ENCODE measurements around the gene MITD1. TPM values are rescaled to one million over a fixed set of nuclear protein-coding genes. Genes with fewer than 3 reads are reported as not detected.
A peak's percentile ranks its signal among the peaks of the same experiment; 100 is the strongest.

MITD1 gene
- total and polyA plus RNA-seq, 2 of the 13 experiments (the other 11 are each of a cell fraction or from before 2014, with no cell fraction given): 17.8 to 43.7 TPM

DNA sequence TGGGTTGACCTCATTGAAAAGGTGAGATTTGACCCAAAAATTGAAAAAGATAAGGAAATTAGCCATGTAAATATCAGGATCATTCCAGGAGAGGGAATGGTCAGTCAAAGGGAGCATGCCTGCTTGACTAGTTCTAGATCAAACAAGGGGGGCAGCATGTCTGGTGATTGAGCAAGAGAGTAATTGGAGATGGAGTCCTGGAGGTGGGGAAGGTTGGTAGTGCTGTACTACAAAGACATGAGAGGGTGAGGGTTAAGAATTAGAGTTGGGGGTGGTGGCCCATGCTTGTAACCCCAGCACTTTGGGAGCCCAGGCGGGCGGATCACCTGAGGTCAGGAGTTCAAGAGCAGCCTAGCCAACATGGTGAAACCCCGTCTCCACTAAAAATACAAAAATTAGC lies 2.2 kb upstream of the MITD1 start (continued):
- TF ChIP-seq, protein P1, sequence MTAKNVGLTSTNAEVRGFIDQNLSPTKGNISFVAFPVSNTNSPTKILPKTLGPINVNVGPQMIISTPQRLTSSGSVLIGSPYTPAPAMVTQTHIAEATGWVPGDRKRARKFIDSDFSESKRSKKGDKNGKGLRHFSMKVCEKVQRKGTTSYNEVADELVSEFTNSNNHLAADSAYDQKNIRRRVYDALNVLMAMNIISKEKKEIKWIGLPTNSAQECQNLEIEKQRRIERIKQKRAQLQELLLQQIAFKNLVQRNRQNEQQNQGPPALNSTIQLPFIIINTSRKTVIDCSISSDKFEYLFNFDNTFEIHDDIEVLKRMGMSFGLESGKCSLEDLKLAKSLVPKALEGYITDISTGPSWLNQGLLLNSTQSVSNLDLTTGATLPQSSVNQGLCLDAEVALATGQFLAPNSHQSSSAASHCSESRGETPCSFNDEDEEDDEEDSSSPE (CRISPR knock-in tag; IDR thresholded peaks at IDR 0.05): no peak
- TF ChIP-seq, protein P2, sequence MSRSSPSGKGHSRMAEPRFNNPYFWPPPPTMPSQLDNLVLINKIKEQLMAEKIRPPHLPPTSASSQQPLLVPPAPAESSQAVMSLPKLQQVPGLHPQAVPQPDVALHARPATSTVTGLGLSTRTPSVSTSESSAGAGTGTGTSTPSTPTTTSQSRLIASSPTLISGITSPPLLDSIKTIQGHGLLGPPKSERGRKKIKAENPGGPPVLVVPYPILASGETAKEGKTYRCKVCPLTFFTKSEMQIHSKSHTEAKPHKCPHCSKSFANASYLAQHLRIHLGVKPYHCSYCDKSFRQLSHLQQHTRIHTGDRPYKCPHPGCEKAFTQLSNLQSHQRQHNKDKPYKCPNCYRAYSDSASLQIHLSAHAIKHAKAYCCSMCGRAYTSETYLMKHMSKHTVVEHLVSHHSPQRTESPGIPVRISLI (CRISPR knock-in tag; IDR thresholded peaks at IDR 0.05; ENCODE audit: borderline replicate concordance): no peak
- 0 out of 2 replicates have a peak, but pooled peaks have one; percentile 47 for TF ChIP-seq JUNB (CRISPR knock-in tag; IDR thresholded peaks at IDR 0.05; ENCODE audit: borderline replicate concordance)
- TF ChIP-seq ISX (CRISPR knock-in tag; conservative IDR thresholded peaks at IDR 0.05): no peak
- TF ChIP-seq TEAD3 (CRISPR knock-in tag; optimal IDR thresholded peaks at IDR 0.05; ENCODE audit: borderline replicate concordance): peak; percentile 75
- no peak for TF ChIP-seq HNF4G (IDR thresholded peaks at IDR 0.05; ENCODE audit: borderline replicate concordance, low read depth, low read length)
- no peak for TF ChIP-seq HNF4G (CRISPR knock-in tag; IDR thresholded peaks at IDR 0.05; ENCODE audit: borderline replicate concordance, low read depth)
- TF ChIP-seq TP53 (CRISPR knock-in tag; conservative IDR thresholded peaks at IDR 0.05): no peak
- no peak for TF ChIP-seq ZNF549 (CRISPR knock-in tag; IDR thresholded peaks at IDR 0.05)
- TF ChIP-seq, protein P3, sequence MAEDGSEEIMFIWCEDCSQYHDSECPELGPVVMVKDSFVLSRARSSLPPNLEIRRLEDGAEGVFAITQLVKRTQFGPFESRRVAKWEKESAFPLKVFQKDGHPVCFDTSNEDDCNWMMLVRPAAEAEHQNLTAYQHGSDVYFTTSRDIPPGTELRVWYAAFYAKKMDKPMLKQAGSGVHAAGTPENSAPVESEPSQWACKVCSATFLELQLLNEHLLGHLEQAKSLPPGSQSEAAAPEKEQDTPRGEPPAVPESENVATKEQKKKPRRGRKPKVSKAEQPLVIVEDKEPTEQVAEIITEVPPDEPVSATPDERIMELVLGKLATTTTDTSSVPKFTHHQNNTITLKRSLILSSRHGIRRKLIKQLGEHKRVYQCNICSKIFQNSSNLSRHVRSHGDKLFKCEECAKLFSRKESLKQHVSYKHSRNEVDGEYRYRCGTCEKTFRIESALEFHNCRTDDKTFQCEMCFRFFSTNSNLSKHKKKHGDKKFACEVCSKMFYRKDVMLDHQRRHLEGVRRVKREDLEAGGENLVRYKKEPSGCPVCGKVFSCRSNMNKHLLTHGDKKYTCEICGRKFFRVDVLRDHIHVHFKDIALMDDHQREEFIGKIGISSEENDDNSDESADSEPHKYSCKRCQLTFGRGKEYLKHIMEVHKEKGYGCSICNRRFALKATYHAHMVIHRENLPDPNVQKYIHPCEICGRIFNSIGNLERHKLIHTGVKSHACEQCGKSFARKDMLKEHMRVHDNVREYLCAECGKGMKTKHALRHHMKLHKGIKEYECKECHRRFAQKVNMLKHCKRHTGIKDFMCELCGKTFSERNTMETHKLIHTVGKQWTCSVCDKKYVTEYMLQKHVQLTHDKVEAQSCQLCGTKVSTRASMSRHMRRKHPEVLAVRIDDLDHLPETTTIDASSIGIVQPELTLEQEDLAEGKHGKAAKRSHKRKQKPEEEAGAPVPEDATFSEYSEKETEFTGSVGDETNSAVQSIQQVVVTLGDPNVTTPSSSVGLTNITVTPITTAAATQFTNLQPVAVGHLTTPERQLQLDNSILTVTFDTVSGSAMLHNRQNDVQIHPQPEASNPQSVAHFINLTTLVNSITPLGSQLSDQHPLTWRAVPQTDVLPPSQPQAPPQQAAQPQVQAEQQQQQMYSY (CRISPR knock-in tag; IDR thresholded peaks at IDR 0.05): no peak
- TF ChIP-seq ZIK1 (CRISPR knock-in tag; IDR thresholded peaks at IDR 0.05; ENCODE audit: borderline replicate concordance, low read depth): no peak
- 0 out of 2 replicates have a peak, but pooled peaks have one; percentile 29 for TF ChIP-seq ELF4 (CRISPR knock-in tag; IDR thresholded peaks at IDR 0.05; ENCODE audit: borderline replicate concordance)
- TF ChIP-seq KDM1A (CRISPR knock-in tag; IDR thresholded peaks at IDR 0.05): no peak
- TF ChIP-seq, protein P4, sequence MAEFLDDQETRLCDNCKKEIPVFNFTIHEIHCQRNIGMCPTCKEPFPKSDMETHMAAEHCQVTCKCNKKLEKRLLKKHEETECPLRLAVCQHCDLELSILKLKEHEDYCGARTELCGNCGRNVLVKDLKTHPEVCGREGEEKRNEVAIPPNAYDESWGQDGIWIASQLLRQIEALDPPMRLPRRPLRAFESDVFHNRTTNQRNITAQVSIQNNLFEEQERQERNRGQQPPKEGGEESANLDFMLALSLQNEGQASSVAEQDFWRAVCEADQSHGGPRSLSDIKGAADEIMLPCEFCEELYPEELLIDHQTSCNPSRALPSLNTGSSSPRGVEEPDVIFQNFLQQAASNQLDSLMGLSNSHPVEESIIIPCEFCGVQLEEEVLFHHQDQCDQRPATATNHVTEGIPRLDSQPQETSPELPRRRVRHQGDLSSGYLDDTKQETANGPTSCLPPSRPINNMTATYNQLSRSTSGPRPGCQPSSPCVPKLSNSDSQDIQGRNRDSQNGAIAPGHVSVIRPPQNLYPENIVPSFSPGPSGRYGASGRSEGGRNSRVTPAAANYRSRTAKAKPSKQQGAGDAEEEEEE (CRISPR knock-in tag; IDR thresholded peaks at IDR 0.05; ENCODE audit: borderline replicate concordance): no peak
- TF ChIP-seq RXRB (CRISPR knock-in tag; IDR thresholded peaks at IDR 0.05; ENCODE audit: borderline replicate concordance): 0 out of 2 replicates have a peak, but pooled peaks have one; percentile 30
- no peak for TF ChIP-seq RFXANK (CRISPR knock-in tag; IDR thresholded peaks at IDR 0.05)
- no peak for TF ChIP-seq ZNF326 (CRISPR knock-in tag; IDR thresholded peaks at IDR 0.05; ENCODE audit: borderline replicate concordance)
- TF ChIP-seq, protein P5, sequence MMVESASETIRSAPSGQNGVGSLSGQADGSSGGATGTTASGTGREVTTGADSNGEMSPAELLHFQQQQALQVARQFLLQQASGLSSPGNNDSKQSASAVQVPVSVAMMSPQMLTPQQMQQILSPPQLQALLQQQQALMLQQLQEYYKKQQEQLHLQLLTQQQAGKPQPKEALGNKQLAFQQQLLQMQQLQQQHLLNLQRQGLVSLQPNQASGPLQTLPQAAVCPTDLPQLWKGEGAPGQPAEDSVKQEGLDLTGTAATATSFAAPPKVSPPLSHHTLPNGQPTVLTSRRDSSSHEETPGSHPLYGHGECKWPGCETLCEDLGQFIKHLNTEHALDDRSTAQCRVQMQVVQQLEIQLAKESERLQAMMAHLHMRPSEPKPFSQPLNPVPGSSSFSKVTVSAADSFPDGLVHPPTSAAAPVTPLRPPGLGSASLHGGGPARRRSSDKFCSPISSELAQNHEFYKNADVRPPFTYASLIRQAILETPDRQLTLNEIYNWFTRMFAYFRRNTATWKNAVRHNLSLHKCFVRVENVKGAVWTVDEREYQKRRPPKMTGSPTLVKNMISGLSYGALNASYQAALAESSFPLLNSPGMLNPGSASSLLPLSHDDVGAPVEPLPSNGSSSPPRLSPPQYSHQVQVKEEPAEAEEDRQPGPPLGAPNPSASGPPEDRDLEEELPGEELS (CRISPR knock-in tag; IDR thresholded peaks at IDR 0.05): no peak
- no peak for TF ChIP-seq ZMAT3 (CRISPR knock-in tag; conservative IDR thresholded peaks at IDR 0.05)
- TF ChIP-seq GTF3A (CRISPR knock-in tag; conservative IDR thresholded peaks at IDR 0.05): 0 out of 2 replicates have a peak, but pooled peaks have one; percentile 29
- TF ChIP-seq ZNF772 (CRISPR knock-in tag; IDR thresholded peaks at IDR 0.05): peak; percentile 40; the same call in 1 of the 2 replicates

Data from HepG2 (cell line).